ENCODE data around the gene TMEM240.

Gene TMEM240

DNA sequence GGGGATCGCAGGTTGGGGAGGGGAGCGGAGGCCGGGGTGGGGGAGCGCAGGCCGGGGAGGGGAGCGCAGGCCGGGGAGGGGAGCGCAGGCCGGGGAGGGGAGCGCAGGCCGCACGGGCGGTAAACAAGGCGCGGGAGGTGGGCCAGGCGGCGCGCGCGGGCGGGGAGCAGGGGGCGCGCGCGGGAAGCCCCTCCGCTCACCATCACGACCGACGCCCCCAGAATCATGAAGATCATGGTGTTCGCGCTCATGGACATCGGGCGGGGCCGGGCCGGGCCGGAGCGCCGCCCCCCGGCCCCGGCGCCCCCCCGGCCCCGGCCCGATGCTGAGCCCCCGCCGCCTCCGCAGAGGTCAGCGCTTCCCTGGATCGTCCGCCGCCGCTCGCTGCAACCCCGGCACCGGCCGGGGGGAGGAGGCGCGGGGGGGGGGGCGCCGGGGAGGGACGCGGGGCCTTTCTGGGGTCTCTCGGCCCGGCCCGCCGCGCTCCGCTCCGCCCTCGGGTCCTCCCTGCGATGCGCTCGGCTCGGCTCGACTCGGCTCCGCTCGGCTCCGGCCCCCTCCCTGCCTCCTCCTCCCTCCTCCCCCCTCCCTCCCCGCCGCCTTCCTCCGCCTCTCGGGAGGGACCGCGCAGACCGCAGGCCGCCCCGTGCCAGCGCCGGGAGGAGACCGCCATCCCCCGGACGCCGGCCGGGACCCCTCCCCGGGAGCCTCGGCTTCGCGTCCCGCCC lies at the start of gene TMEM240:
TMEM240 (minus strand) TSS at position 535 of the 728 bp plus-strand sequence; CDS start at position 257, 278 bp downstream.
- peaks cover 5% of the 10 kb centered on the region for H3K36me3 Mint-ChIP-seq (ENCODE audit: insufficient read depth)
- no peaks in the 10 kb centered on the region for H3K27me3 Mint-ChIP-seq
- peak; percentile 64 for ATAC-seq (replicated peaks; ENCODE audit: extremely low read depth, poor library complexity, severe bottlenecking)
- no peaks in the 10 kb centered on the region for H3K4me1 Mint-ChIP-seq
- H3K4me3 Mint-ChIP-seq, result peak within 1 kb of the TSS; percentile 61
- H3K27ac Mint-ChIP-seq (ENCODE audit: low read depth), result no peak within 1 kb of the TSS
- no peak for DNase-seq (ENCODE audit: low spot score in 2 of 2)
- H3K9me3 Mint-ChIP-seq, result no peaks in the 10 kb centered on the region

DNA sequence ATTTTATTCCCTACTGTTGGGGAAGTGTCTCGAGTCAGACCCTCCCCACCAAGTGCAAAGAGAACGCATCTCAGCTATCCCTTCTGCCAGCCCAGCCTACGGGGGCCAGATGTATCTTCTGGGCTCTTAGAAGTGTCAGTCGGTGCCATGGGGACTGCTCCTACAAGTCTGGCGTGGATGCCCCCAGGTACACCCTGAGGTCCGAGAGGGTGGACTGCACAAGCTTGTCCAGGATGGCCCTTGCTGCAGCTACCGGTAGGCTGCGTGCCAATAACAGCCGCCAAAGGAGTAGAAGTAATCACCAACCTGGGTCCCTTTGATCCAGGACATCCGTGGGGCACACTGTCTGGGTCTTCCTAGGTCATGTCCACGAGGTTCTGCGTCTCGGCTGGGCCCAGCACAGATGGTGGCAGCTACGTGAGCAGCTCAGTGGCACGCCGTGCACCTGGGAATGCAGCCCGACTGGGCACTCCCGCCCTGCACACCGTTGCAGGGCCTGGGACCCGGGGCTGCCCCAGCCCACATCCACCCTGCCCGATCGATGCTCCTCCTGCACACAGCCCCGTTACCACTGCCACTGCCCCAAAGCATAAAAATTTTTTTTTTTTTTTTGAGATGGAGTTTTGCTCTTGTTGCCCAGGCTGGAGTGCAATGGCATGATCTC lies 43.1 kb upstream of the TMEM240 start:
- Mint-ChIP-seq H3K4me1 (no peaks in the 10 kb centered on the region), H3K9me3 (no peaks in the 10 kb centered on the region), H3K36me3 (ENCODE audit: insufficient read depth) (no peaks in the 10 kb centered on the region), H3K27me3 (peaks cover 27% of the 10 kb centered on the region), H3K4me3 (no peak overlapping the region), H3K27ac (ENCODE audit: low read depth) (no peak overlapping the region)
- no peak for DNase-seq (ENCODE audit: low spot score in 2 of 2)
- ATAC-seq (replicated peaks; ENCODE audit: extremely low read depth, poor library complexity, severe bottlenecking), result no peak

DNA sequence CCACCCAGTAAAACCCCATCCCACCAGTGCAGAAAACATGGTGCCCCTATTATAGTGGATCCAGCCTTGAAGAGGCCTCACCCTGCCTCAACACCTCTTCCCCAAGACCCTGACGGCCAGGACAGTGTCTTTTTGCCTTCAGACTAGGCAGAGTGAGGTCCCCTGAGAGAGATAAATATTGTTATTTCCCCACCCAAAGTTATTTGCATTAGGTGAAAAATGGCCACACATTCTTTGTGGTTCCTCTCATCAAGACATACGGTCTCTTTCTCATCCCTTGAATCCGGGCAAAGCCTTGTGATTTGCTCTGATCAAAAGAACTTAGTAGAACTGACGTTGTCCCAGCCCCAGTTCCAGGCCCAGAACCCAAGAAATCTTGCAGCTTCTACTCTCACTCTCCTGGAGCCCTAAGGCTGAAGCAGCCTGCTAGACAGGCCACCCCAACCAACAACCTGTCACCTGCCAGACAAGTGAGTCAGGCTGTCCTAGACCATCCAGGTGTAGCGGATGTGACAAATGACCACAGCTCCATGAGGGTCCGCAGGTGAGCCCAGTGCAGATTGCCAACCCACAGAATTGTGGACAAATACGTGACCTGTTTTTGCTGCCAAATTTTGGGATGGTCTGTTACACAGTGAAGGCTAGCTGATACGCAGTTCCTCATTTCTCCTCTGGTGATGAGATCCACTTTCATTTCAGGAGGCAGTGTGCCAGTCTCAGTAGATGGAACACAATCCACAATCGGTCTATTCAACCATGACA lies 42.3 kb upstream of the TMEM240 start:
- Mint-ChIP-seq H3K9me3 (no peaks in the 10 kb centered on the region), H3K27me3 (peaks cover 24% of the 10 kb centered on the region), H3K4me3 (no peak overlapping the region), H3K4me1 (no peaks in the 10 kb centered on the region), H3K36me3 (ENCODE audit: insufficient read depth) (no peaks in the 10 kb centered on the region), H3K27ac (ENCODE audit: low read depth) (no peak overlapping the region)
- ATAC-seq (replicated peaks; ENCODE audit: extremely low read depth, poor library complexity, severe bottlenecking) (no peak), DNase-seq (ENCODE audit: low spot score in 2 of 2) (no peak)

DNA sequence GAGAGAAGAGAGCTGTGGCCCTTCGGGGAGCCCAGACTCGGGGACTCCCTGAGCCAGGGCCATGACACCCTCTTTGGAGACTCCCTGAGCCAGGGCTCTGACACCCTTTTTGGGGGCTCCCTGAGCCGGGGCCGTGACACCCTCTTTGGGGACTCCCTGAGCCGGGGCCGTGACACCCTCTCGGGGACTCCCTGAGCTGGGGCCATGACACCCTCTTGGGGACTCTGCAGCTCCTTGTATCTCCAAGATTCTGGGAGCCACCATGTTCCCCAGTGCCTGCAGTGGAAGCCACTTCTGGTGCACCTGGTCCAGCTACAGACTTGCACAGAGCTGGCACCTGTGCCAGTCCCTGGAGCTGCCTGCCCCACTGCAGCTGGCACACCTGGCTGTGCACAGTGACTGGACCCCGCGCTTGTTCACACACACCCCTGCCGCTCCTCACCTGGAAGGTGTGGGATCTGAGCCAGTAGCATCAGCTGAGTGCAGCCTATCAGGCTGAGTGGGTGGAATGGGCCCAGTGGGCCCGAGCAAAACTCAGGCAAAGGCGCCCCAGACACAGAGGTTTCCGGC lies 38.0 kb upstream of the TMEM240 start:
- Mint-ChIP-seq H3K9me3 (no peaks in the 10 kb centered on the region), H3K27me3 (peaks cover 23% of the 10 kb centered on the region), H3K36me3 (ENCODE audit: insufficient read depth) (peaks cover 17% of the 10 kb centered on the region), H3K27ac (ENCODE audit: low read depth) (no peak overlapping the region), H3K4me1 (peaks cover 14% of the 10 kb centered on the region), H3K4me3 (no peak overlapping the region)
- DNase-seq (ENCODE audit: low spot score in 2 of 2) (no peak), ATAC-seq (replicated peaks; ENCODE audit: extremely low read depth, poor library complexity, severe bottlenecking) (no peak)

DNA sequence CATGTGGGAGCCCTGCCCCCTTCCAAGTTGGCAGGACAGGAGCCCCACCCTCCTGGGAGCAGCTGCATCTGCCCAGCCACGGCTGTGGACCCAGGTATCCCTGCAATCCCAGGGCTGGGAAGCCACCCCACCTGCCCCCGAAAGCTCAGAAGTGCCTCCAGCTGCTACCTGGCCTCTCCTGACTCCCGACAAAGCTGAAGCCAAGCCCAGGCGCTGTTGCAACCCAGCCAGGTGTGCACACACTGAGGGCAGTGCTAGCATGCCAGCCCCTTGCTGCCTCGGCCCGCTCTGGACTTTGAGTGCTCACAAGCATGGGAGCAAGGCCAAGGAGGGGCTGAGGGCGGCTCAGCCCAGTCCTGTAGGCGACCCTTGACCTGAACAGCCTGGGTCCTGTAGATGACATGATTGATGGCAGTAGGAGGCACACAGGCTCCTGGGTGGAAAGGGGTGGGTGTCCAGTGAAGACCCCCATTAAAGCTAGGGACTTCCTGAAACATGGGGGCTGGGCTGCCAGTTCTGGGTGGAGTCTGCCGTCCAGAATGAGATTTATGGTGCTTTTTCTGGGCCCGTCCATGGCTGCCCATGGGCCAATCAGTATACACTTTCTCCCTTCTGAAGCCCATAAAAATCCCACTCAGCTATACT lies 37.1 kb upstream of the TMEM240 start:
- no peak for ATAC-seq (replicated peaks; ENCODE audit: extremely low read depth, poor library complexity, severe bottlenecking)
- Mint-ChIP-seq H3K27me3 (peaks cover 13% of the 10 kb centered on the region), H3K36me3 (ENCODE audit: insufficient read depth) (peaks cover 23% of the 10 kb centered on the region), H3K27ac (ENCODE audit: low read depth) (no peak overlapping the region), H3K4me3 (no peak overlapping the region), H3K9me3 (no peaks in the 10 kb centered on the region), H3K4me1 (peaks cover 17% of the 10 kb centered on the region)
- DNase-seq (ENCODE audit: low spot score in 2 of 2), result no peak

DNA sequence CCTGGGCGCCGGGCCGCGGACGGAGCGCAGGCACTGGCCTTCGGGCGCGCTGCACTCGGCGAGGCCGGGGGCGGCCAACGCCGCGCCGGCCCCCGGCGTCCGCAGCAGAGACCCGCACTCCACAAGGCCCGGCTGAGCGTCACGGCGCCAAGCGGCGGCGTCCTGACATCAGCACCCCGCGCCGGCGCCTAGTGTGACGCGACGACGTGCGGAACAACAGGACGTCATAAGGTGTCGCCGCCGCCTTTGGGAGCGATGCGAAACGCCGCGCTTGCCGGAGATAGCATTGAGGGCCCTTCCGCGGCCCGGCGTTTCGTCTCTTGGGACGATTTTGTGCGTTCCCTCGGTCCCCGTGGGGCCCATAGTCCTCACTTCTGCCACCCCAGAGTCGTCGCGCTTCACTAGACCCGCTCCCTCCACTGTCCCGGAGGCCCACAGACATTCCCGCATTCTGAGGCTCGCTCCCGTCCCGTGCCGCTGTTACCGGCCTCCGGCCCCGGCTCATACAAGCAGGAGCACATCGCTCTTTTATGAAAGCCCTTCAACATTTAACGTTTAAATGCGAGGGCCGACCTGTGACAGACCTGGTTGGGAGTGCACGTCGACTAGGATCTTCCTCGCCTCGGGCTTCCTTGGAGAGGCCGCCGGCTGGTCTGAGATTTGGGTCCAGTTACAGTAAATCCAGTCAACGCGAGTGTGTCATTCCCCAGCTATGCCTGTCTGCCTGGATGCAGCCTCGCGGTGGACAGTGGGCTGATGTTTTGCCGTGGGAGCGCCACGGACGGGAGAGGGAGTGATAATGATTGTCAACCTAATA lies 34.5 kb upstream of the TMEM240 start, which contains the start of gene SSU72:
SSU72 (minus strand) TSS at position 143 of the 817 bp plus-strand sequence. CDS start 306 bp downstream, outside the sequence.
- H3K4me3 Mint-ChIP-seq, result peak within 1 kb of the TSS; percentile 98
- H3K36me3 Mint-ChIP-seq (ENCODE audit: insufficient read depth), result peaks cover 38% of the 10 kb centered on the region
- ATAC-seq (replicated peaks; ENCODE audit: extremely low read depth, poor library complexity, severe bottlenecking) (peak; percentile 85), DNase-seq (ENCODE audit: low spot score in 2 of 2) (peak; percentile 84 to 90)
- no peaks in the 10 kb centered on the region for H3K9me3 Mint-ChIP-seq
- peaks cover 26% of the 10 kb centered on the region for H3K4me1 Mint-ChIP-seq
- H3K27ac Mint-ChIP-seq (ENCODE audit: low read depth), result peak within 1 kb of the TSS; percentile 100
- no peaks in the 10 kb centered on the region for H3K27me3 Mint-ChIP-seq

DNA sequence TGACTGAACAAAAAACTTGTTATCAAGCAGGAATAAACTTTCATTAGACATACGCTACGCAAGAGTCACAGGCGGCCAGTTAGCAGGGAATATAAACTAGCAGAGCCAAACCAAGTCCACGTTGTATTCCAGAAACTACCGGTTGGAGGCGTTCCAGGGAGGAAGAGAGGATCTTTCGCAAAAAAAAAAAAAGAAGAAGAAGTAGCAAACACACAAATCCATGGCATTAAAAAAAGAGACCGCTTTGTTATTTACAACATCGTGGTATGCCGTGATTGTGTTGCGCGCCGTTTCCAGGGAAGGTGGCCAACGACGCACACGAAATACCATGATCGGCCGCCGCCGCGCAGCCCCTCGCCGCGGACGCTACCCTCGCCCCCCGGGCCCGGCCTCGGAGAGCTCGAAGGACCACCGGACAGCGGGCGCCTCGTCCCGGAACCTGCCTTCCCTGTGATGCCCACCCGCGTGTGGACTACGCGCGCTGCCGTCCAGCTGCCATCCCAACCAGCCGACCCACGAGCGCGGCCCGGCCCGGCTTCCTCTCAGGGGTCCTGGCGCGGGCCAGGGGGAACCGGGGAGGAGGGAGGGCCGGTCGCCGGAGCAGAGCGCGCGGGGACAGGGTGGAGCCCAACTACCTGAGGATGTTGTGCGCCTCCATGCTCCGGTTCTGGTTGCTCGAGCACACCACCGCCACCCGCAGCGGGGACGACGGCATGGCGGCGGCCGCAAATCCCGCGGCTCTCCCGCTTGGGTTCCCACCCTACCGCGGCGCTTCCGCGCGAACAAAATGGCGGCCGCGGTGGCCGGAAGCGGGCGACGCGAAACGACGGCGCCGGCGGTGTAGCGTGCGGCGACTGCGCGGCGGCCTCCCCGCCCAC lies 33.7 kb upstream of the TMEM240 start:
- DNase-seq (ENCODE audit: low spot score in 2 of 2) (peak in 1 of 2 donors; percentile 22), ATAC-seq (replicated peaks; ENCODE audit: extremely low read depth, poor library complexity, severe bottlenecking) (peak; percentile 80)
- Mint-ChIP-seq H3K9me3 (no peaks in the 10 kb centered on the region), H3K27me3 (no peaks in the 10 kb centered on the region), H3K27ac (ENCODE audit: low read depth) (peak overlapping the region; percentile 100), H3K36me3 (ENCODE audit: insufficient read depth) (peaks cover 41% of the 10 kb centered on the region), H3K4me1 (peaks cover 30% of the 10 kb centered on the region), H3K4me3 (peak overlapping the region; percentile 98)

DNA sequence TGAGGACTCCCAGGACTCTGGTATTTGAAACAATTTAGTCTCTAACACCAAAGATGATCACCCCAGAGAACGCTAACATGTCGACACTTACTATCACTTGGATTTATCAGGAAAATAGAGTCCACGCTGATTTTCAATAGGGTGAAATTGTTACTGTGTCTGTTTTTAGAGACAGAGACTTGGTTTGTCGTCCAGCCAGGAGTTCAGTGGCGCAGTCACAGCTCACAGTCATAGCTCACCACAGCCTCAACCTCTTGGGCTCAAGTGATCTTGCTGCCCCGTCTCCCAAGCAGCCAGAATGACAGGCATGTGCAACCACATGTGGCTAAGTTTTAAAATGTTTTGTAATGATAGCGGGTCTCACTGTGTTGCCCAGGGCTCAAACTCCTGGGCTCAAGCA lies 28.9 kb upstream of the TMEM240 start:
- no peak overlapping the region for H3K4me3 Mint-ChIP-seq

DNA sequence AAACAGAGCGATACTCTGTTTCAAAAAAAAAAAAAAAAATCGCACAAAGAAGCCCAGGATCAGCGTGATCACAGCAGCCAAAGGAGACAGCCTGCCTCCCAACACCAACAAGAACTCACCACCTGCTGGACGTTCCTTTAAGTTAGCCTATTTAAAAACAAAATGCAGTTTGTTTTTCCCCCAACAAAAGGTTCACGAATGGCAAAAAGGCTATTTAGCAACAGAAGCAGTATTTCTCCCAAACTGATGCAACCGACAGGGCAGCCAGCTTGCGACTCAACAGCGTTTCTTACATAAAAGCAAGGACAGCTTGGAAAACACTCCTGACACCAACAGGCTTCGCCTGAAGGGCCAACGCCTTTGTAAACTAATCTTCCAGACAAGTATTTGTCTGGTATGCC lies 27.5 kb upstream of the TMEM240 start:
- Mint-ChIP-seq H3K27ac (ENCODE audit: low read depth) (peak overlapping the region; percentile 44), H3K4me1 (peaks cover 24% of the 10 kb centered on the region)

More for the DNA sequence above, 28.9 kb upstream of the TMEM240 start:
- ATAC-seq (replicated peaks; ENCODE audit: extremely low read depth, poor library complexity, severe bottlenecking) (no peak), DNase-seq (ENCODE audit: low spot score in 2 of 2) (no peak)
- Mint-ChIP-seq H3K36me3 (ENCODE audit: insufficient read depth) (peaks cover 55% of the 10 kb centered on the region), H3K27ac (ENCODE audit: low read depth) (peak overlapping the region; percentile 64), H3K27me3 (no peaks in the 10 kb centered on the region), H3K4me1 (peaks cover 34% of the 10 kb centered on the region), H3K9me3 (no peaks in the 10 kb centered on the region)

DNA sequence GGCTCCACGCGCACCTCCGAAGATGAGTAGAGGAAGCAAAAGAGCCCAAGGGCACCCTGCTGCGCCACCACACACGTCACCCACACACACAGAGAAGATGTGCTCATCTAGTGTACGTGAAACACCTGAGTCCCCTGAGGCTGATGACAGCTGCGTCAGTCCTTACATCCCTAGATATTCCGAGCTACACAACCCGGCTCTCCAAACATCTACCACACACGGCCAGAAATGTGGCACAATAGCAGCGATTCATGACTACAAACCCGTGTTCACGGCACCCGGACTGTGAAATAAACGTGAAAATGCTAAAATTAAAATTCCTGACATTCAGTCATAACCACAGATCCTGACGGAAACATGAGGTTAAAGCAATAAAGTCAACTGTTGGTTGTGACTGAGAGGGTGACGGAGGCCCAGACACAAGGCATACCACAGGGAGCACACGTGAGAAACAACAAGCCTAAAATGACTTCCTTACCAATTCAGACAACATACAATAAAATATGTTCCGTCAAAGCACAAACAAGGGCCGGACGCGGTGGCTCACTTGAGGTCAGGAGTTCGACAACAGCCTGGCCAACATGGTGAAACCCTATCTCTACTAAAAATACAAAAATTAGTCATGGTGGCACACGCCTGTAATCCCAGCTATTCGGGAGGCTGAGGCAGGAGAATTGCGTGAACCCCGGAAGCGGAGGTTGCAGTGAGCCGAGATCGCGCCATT lies 26.9 kb upstream of the TMEM240 start:
- H3K27me3 Mint-ChIP-seq, result no peaks in the 10 kb centered on the region
- peaks cover 59% of the 10 kb centered on the region for H3K36me3 Mint-ChIP-seq (ENCODE audit: insufficient read depth)
- DNase-seq (ENCODE audit: low spot score in 2 of 2) (no peak), ATAC-seq (replicated peaks; ENCODE audit: extremely low read depth, poor library complexity, severe bottlenecking) (no peak)
- no peaks in the 10 kb centered on the region for H3K9me3 Mint-ChIP-seq
- H3K27ac Mint-ChIP-seq (ENCODE audit: low read depth), result peak overlapping the region; percentile 44
- no peak overlapping the region for H3K4me3 Mint-ChIP-seq
- H3K4me1 Mint-ChIP-seq, result peaks cover 24% of the 10 kb centered on the region

More for the DNA sequence above, 27.5 kb upstream of the TMEM240 start:
- Mint-ChIP-seq H3K36me3 (ENCODE audit: insufficient read depth) (peaks cover 57% of the 10 kb centered on the region), H3K9me3 (no peaks in the 10 kb centered on the region), H3K27me3 (no peaks in the 10 kb centered on the region), H3K4me3 (no peak overlapping the region)
- DNase-seq (ENCODE audit: low spot score in 2 of 2) (no peak), ATAC-seq (replicated peaks; ENCODE audit: extremely low read depth, poor library complexity, severe bottlenecking) (no peak)

All from central memory CD8-positive, alpha-beta T cell (primary cell).